SU-DHL-6 (cell line): ENCODE results near the gene HBE1.

Source experiments
- CTCF ChIP-seq: fragments of 200-600 bp; sonication (generic); IDR thresholded peaks from one replicate; pipeline ENCODE4 v1.5.1; 2017; ENCODE audit warnings: antibody characterized with exemption, mild to moderate bottlenecking, low read length, moderate library complexity; ENCODE audit not compliant: insufficient read depth, poor library complexity, severe bottlenecking
- EZH2phosphoT487 ChIP-seq: fragments of 200-600 bp; sonication (generic), shearing (Covaris generic); conservative IDR thresholded peaks from 2 replicates; pipeline ENCODE4 v1.6.1; 2018; ENCODE audit warnings: mild to moderate bottlenecking, antibody characterized with exemption, low read length, moderate library complexity, mixed read lengths

- TF ChIP-seq CTCF (no peak), EZH2phosphoT487 (no peak)
These were observed 3.1 kb downstream of the HBE1 start for GRCh38 chr11:5266609-5267008.
